22Rv1 (cell line): ENCODE measurements around the gene KCNIP4.

Experiments used
- ZFX ChIP-seq: fragments of 450-650 bp; IDR thresholded peaks from 2 replicates; pipeline ENCODE4 v1.6.1; 2017; ENCODE audit warnings: antibody characterized with exemption, borderline replicate concordance
- TF ChIP-seq, protein P1 (sequence below): fragments of 450-650 bp; IDR thresholded peaks from 2 replicates; pipeline ENCODE4 v1.5.1; 2017; ENCODE audit warnings: mild to moderate bottlenecking

DNA sequence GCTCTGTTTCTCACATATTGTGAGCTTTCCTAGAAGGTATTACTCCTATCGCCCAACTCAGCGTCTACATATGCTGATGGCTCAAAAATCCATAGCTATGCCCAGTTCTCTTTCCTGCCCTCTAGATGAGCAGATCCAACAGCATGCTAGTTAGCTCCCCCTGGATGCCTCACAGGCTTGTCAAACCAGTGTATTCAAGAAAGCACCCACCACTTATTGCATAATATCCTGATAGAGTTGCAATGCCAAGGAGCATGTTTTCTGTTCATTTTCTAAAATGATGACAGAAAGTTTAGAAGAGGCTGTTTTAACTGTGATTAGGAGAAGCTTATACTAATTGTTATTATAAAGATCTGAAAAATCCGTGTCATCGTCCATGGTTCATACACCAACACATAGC is 1250.2 kb downstream of the KCNIP4 start:
- TF ChIP-seq, protein P1, sequence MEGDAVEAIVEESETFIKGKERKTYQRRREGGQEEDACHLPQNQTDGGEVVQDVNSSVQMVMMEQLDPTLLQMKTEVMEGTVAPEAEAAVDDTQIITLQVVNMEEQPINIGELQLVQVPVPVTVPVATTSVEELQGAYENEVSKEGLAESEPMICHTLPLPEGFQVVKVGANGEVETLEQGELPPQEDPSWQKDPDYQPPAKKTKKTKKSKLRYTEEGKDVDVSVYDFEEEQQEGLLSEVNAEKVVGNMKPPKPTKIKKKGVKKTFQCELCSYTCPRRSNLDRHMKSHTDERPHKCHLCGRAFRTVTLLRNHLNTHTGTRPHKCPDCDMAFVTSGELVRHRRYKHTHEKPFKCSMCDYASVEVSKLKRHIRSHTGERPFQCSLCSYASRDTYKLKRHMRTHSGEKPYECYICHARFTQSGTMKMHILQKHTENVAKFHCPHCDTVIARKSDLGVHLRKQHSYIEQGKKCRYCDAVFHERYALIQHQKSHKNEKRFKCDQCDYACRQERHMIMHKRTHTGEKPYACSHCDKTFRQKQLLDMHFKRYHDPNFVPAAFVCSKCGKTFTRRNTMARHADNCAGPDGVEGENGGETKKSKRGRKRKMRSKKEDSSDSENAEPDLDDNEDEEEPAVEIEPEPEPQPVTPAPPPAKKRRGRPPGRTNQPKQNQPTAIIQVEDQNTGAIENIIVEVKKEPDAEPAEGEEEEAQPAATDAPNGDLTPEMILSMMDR = no peak
- TF ChIP-seq ZFX = no peak
